Naive thymus-derived CD4-positive, alpha-beta T cell (primary cell): ENCODE data around the gene CLDN9. TPM values are rescaled to one million over a fixed set of nuclear protein-coding genes. Genes with fewer than 3 reads are reported as not detected.
A peak's percentile ranks its signal among the peaks of the same experiment; 100 is the strongest.

Source experiments
- ATAC-seq: fragments of 150-1000 bp; cut with Tn5 transposase; 2 replicates; pipeline ENCODE4 v1.10.0; 2021; ENCODE audit warnings: mild to moderate bottlenecking, moderate library complexity
- CTCF ChIA-PET: fragments of 350-600 bp; sonication (Branson Sonifier 250); formaldehyde crosslinking; loops from one replicate; lab custom pipeline; 2021; ENCODE audit warnings: antibody characterized with exemption; lab: Charles Lee
- POLR2A ChIA-PET: fragments of 350-600 bp; sonication (Branson Sonifier 250); formaldehyde crosslinking; loops from one replicate; lab custom pipeline; 2021; ENCODE audit warnings: antibody characterized with exemption, inconsistent platforms; lab: Charles Lee
- DNase-seq, 9 donors: peaks; one replicate each; pipeline versions ENCODE4 v3.0.0 to v3.0.0-alpha.2; 2020 to 2022; ENCODE audit warnings: mixed read lengths in 1 of 9
- H3K27ac ChIP-seq: one replicate; pipeline ENCODE4 v1.7.0; 2013; ENCODE audit warnings: mild to moderate bottlenecking, low read depth, low read length, moderate library complexity
- H3K27me3 ChIP-seq, 2 donors: one replicate each; pipeline ENCODE4 v1.7.0; 2013; ENCODE audit warnings: low read length in 2 of 2, mild to moderate bottlenecking in 2 of 2, moderate library complexity in 2 of 2; ENCODE audit not compliant: control insufficient read depth in 2 of 2, insufficient read depth in 2 of 2
- H3K36me3 ChIP-seq, 3 experiments: 1 replicate in 2 of 3; 2 replicates in 1 of 3; pipeline ENCODE4 v1.7.0; 2013; ENCODE audit warnings: low read length in 3 of 3, mild to moderate bottlenecking in 3 of 3, moderate library complexity in 1 of 3; ENCODE audit not compliant: insufficient read depth in 3 of 3, control insufficient read depth in 2 of 3
- H3K4me1 ChIP-seq, 2 donors: one replicate each; pipeline ENCODE4 v1.7.0; 2013; ENCODE audit warnings: low read length in 2 of 2, mild to moderate bottlenecking in 2 of 2, moderate library complexity in 1 of 2; ENCODE audit not compliant: control insufficient read depth in 2 of 2, insufficient read depth in 2 of 2
- H3K4me3 ChIP-seq: 2 replicates; pipeline ENCODE4 v1.7.0; 2013; ENCODE audit warnings: mild to moderate bottlenecking, low read length
- H3K9me3 ChIP-seq, 3 experiments: 1 replicate in 2 of 3; 2 replicates in 1 of 3; pipeline ENCODE4 v1.7.0; 2013; ENCODE audit warnings: low read length in 3 of 3; ENCODE audit not compliant: control insufficient read depth in 2 of 3
- H3K27ac Mint-ChIP-seq, 9 donors: one replicate each; pipeline ENCODE4 v1.8.0; 2020 to 2022; ENCODE audit warnings: mixed read lengths in 9 of 9, mild to moderate bottlenecking in 8 of 9, moderate library complexity in 5 of 9, inconsistent platforms in 2 of 9
- H3K27me3 Mint-ChIP-seq, 5 donors: one replicate each; pipeline ENCODE4 v1.8.0; 2021 to 2022; ENCODE audit warnings: mixed read lengths in 5 of 5, mild to moderate bottlenecking in 1 of 5
- H3K36me3 Mint-ChIP-seq, 5 donors: one replicate each; pipeline ENCODE4 v1.8.0; 2020 to 2022; ENCODE audit warnings: mixed read lengths in 5 of 5, mild to moderate bottlenecking in 3 of 5, inconsistent platforms in 1 of 5
- H3K4me1 Mint-ChIP-seq, 7 donors: one replicate each; pipeline ENCODE4 v1.8.0; 2020 to 2022; ENCODE audit warnings: mixed read lengths in 7 of 7, mild to moderate bottlenecking in 3 of 7, inconsistent platforms in 1 of 7
- H3K4me3 Mint-ChIP-seq, 10 donors: one replicate each; pipeline ENCODE4 v1.8.0; 2020 to 2022; ENCODE audit warnings: mild to moderate bottlenecking in 10 of 10, mixed read lengths in 10 of 10, moderate library complexity in 6 of 10, inconsistent platforms in 2 of 10
- H3K9me3 Mint-ChIP-seq, 11 donors: one replicate each; pipeline ENCODE4 v1.8.0; 2020 to 2022; ENCODE audit warnings: mixed read lengths in 11 of 11, mild to moderate bottlenecking in 4 of 11, inconsistent platforms in 1 of 11, moderate library complexity in 1 of 11
- intact Hi-C, 2 donors: fragments of 100-400 bp; cut with micrococcal nuclease; formaldehyde crosslinking; loops; one replicate each; pipeline ENCODE4 v1.15.1; 2023
- polyA plus RNA-seq, 2 donors: library from polyadenylated mRNA; unstranded; fragments of 300-500 nt; fragmentation: Illumina TruSeq; gene quantifications; one replicate each; pipeline ENCODE4 v1.2.3, GENCODE V29; 2021
- total RNA-seq, 6 experiments: library from RNA in 5 of 6; stranded (reverse) in 5 of 6; gene quantifications; 1 replicate in 5 of 6; 2 replicates in 1 of 6; pipeline ENCODE4 v1.2.3 and lab custom pipeline; 2021 to 2026

CLDN9 gene
- total RNA-seq (under 1 TPM in 2 of 5 experiments, not detected in 3; 0.15 to 0.37 TPM), polyA plus RNA-seq (not detected), total RNA-seq (lab: John Stamatoyannopoulos, UW) (not detected)

- intact Hi-C loops = no loop called here
- H3K27ac Mint-ChIP-seq = no peak within 1 kb of the TSS
- ChIA-PET CTCF (interaction anchor here (1.1 kb wide), 1 partner anchor 9 kb away, joined by 4 read pairs; no protein-coding TSS in a partner anchor), POLR2A (interaction anchor here (1.7 kb wide), 1 partner anchor 10 kb away, joined by 4 read pairs; the partner anchor contains the start of genes HCFC1R1 and THOC6)
- ATAC-seq = peak; percentile 42
- Histone ChIP-seq H3K9me3 (no peaks in the 10 kb centered on the region), H3K36me3 (no peaks in the 10 kb centered on the region), H3K4me3 (no peak within 1 kb of the TSS), H3K27me3 (no peaks in the 10 kb centered on the region), H3K27ac (no peak within 1 kb of the TSS), H3K4me1 (peaks cover 9% of the 10 kb centered on the region in 2 donors)
- H3K9me3 Mint-ChIP-seq = no peaks in the 10 kb centered on the region
- no peak for DNase-seq
- H3K36me3 Mint-ChIP-seq = no peaks in the 10 kb centered on the region
- peaks cover 5 to 23% (median 12%) of the 10 kb centered on the region in 7 donors for H3K4me1 Mint-ChIP-seq
- peaks cover 0 to 26% (median 3%) of the 10 kb centered on the region in 5 donors for H3K27me3 Mint-ChIP-seq
- H3K4me3 Mint-ChIP-seq = peak within 1 kb of the TSS in 3 of 10 donors; percentile 40 to 56 (median 55)
Measured at GRCh38 chr16:3012828-3013420, at the start of gene CLDN9. Gene CLDN9, plus strand, starts transcription at chr16:3012923. Its CDS starts 440 bp downstream, at chr16:3013363.

- POLR2A ChIA-PET = interaction anchor here (0.5 to 0.6 kb wide), 2 partner anchors 18 to 95 kb away, joined by 3 read pairs; no protein-coding TSS in a partner anchor
Measured at GRCh38 chr16:2963074-2963722, 49.5 kb upstream of the CLDN9 start.

GRCh38 chr16:2963723-2964474, 48.8 kb upstream of the CLDN9 start, which contains the start of gene KREMEN2:
Gene KREMEN2, plus strand, starts transcription at chr16:2964275. Its CDS starts 246 bp downstream, at chr16:2964521.
- H3K27ac ChIP-seq = no peak within 1 kb of the TSS
- peak within 1 kb of the TSS; percentile 44 for H3K4me3 ChIP-seq

More at GRCh38 chr16:2963074-2963722, 49.5 kb upstream of the CLDN9 start:
- Mint-ChIP-seq H3K27me3 (peaks cover 5 to 42% (median 19%) of the 10 kb centered on the region in 5 donors), H3K9me3 (no peaks in the 10 kb centered on the region), H3K27ac (peak overlapping the region in 1 of 9 donors; percentile 23), H3K4me1 (peaks cover 5 to 31% (median 17%) of the 10 kb centered on the region in 7 donors), H3K36me3 (peaks cover 0 to under 1% (median 0%) of the 10 kb centered on the region in 5 donors), H3K4me3 (peak overlapping the region; percentile 3 to 89 (median 80))
- CTCF ChIA-PET = no interaction called here
- Histone ChIP-seq H3K4me3 (no peak overlapping the region), H3K9me3 (no peaks in the 10 kb centered on the region), H3K27ac (no peak overlapping the region), H3K36me3 (no peaks in the 10 kb centered on the region), H3K4me1 (peaks cover 13 to 33% of the 10 kb centered on the region in 2 donors), H3K27me3 (peaks cover 5 to 21% of the 10 kb centered on the region in 2 donors)
- DNase-seq (peak in 2 of 9 donors; percentile 49 to 62), ATAC-seq (peak; percentile 46)
- intact Hi-C loops = no loop called here

DNA sequence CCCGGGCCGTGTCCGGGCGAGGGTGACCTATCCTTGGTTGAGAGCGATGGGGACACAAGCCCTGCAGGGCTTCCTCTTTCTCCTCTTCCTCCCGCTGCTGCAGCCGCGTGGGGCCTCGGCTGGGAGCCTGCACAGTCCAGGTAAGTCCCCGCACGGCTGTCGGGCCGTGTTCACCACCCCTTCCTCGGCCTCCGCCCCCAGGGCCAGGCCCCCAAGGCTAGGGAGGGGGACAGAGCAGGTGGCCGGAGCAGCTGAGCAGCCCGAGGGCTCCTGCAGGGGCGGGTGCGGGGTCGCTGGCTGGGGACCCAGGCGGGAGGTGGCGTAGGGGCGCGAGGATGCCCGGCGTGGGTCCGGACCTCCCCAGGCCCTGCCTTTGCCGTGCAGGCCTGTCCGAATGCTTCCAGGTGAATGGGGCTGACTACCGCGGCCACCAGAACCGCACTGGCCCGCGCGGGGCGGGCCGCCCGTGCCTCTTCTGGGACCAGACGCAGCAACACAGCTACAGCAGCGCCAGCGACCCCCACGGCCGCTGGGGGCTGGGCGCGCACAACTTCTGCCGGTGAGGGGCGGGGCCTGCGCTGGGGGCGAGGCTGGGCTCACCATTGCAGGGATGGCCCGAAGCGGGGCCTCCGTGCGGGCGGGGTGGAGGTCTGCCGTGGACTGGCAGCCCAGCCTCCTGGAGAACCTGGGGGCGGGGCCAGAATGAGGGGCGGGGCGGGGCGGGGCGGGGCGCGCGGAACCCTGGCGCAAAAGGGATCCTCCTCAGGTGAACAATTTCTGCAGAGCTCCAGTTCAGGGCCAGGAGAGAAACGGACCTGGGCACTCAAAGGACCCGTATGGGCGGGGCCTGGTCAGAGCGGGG, 48.0 kb upstream of the CLDN9 start:
- no peak overlapping the region for H3K27ac Mint-ChIP-seq
- H3K4me3 Mint-ChIP-seq = peak overlapping the region; percentile 36 to 89 (median 84)
- Histone ChIP-seq H3K9me3 (no peaks in the 10 kb centered on the region), H3K4me3 (peak overlapping the region; percentile 44), H3K36me3 (no peaks in the 10 kb centered on the region), H3K27ac (no peak overlapping the region), H3K4me1 (peaks cover 13 to 40% of the 10 kb centered on the region in 2 donors), H3K27me3 (peaks cover 5 to 28% of the 10 kb centered on the region in 2 donors)
- POLR2A ChIA-PET = interaction anchor here (0.7 to 4.0 kb wide), 2 partner anchors 15 to 17 kb away, joined by 3 to 17 read pairs; partner anchors contain the start of gene PKMYT1
- peaks cover 0 to 1% (median 0%) of the 10 kb centered on the region in 5 donors for H3K36me3 Mint-ChIP-seq
- DNase-seq (peak in 7 of 9 donors; percentile 34 to 75 (median 48)), ATAC-seq (peak; percentile 28)
- peaks cover 0 to 1% (median 0%) of the 10 kb centered on the region in 11 donors for H3K9me3 Mint-ChIP-seq
- H3K4me1 Mint-ChIP-seq = peaks cover 11 to 39% (median 21%) of the 10 kb centered on the region in 7 donors
- intact Hi-C loops = loop anchor here (1.0 kb wide), 2 partner anchors 16 to 60 kb away; partner anchors contain the start of gene PKMYT1 (in 1 of the 2)
- CTCF ChIA-PET = interaction anchor here (0.7 kb wide), 1 partner anchor 213 kb away, joined by 4 read pairs; no protein-coding TSS in a partner anchor
- peaks cover 10 to 43% (median 20%) of the 10 kb centered on the region in 5 donors for H3K27me3 Mint-ChIP-seq

More at GRCh38 chr16:2963723-2964474, 48.8 kb upstream of the CLDN9 start, which contains the start of gene KREMEN2:
- H3K27me3 ChIP-seq = peaks cover 5 to 28% of the 10 kb centered on the region in 2 donors
- intact Hi-C loops = no loop called here
- POLR2A ChIA-PET = interaction anchor here (0.6 to 4.0 kb wide), 2 partner anchors 17 to 18 kb away, joined by 3 to 17 read pairs; no protein-coding TSS in a partner anchor
- peaks cover 10 to 38% (median 21%) of the 10 kb centered on the region in 7 donors for H3K4me1 Mint-ChIP-seq
- DNase-seq (peak in 4 of 9 donors; percentile 21 to 63 (median 37)), ATAC-seq (no peak)
- peaks cover 10 to 47% (median 23%) of the 10 kb centered on the region in 5 donors for H3K27me3 Mint-ChIP-seq
- H3K36me3 Mint-ChIP-seq = peaks cover 0 to 1% (median 0%) of the 10 kb centered on the region in 5 donors
- no peaks in the 10 kb centered on the region for H3K36me3 ChIP-seq
- peaks cover 13 to 40% of the 10 kb centered on the region in 2 donors for H3K4me1 ChIP-seq
- peak within 1 kb of the TSS in 2 of 9 donors; percentile 23 to 55 for H3K27ac Mint-ChIP-seq
- peak within 1 kb of the TSS; percentile 78 to 89 (median 85) for H3K4me3 Mint-ChIP-seq
- CTCF ChIA-PET = no interaction called here
- no peaks in the 10 kb centered on the region for H3K9me3 ChIP-seq
- H3K9me3 Mint-ChIP-seq = peaks cover 0 to 1% (median 0%) of the 10 kb centered on the region in 11 donors

GRCh38 chr16:2966043-2966807, 46.5 kb upstream of the CLDN9 start:
- DNase-seq (peak in 1 of 9 donors; percentile 28), ATAC-seq (no peak)
- ChIA-PET CTCF (no interaction called here), POLR2A (interaction anchor here (4.0 kb wide), 1 partner anchor 16 kb away, joined by 17 read pairs; no protein-coding TSS in a partner anchor)
- H3K9me3 ChIP-seq = no peaks in the 10 kb centered on the region
- H3K27me3 ChIP-seq = peaks cover 5 to 28% of the 10 kb centered on the region in 2 donors
- intact Hi-C loops = no loop called here
- no peak overlapping the region for H3K4me3 ChIP-seq
- Mint-ChIP-seq H3K27ac (no peak overlapping the region), H3K36me3 (peaks cover 0 to 1% (median 0%) of the 10 kb centered on the region in 5 donors), H3K27me3 (peaks cover 10 to 43% (median 20%) of the 10 kb centered on the region in 5 donors), H3K9me3 (peaks cover 0 to 1% (median 0%) of the 10 kb centered on the region in 11 donors), H3K4me3 (peak overlapping the region in 5 of 10 donors; percentile 11 to 89 (median 78)), H3K4me1 (peaks cover 15 to 38% (median 32%) of the 10 kb centered on the region in 7 donors)
- no peaks in the 10 kb centered on the region for H3K36me3 ChIP-seq
- H3K27ac ChIP-seq = no peak overlapping the region
- peaks cover 19 to 40% of the 10 kb centered on the region in 2 donors for H3K4me1 ChIP-seq
